Measurements from ENCODE around the gene ANAPC16.
A peak's percentile ranks its signal among the peaks of the same experiment; 100 is the strongest.

Gene ANAPC16

GRCh38 chr10:72257051-72257892 lies 41.5 kb downstream of the ANAPC16 start:
- no peak for TF ChIP-seq CTCF (conservative IDR thresholded peaks at IDR 0.05; ENCODE audit: control insufficient read depth, insufficient read depth, low read depth, low read length)
- no peak overlapping the region for H3K4me3 ChIP-seq (ENCODE audit: control insufficient read depth, low read depth, low read length)
- DNase-seq (ENCODE audit: low read depth), result peak; percentile 54

- TF ChIP-seq CTCF (conservative IDR thresholded peaks at IDR 0.05; ENCODE audit: control insufficient read depth, insufficient read depth, low read depth, low read length), result no peak
- DNase-seq (ENCODE audit: low read depth), result no peak
- no peak overlapping the region for H3K4me3 ChIP-seq (ENCODE audit: control insufficient read depth, low read depth, low read length)
These were observed 42.8 kb downstream of the ANAPC16 start for GRCh38 chr10:72258617-72259016.

- DNase-seq (ENCODE audit: low read depth), result peak; percentile 88
- no peak overlapping the region for H3K4me3 ChIP-seq (ENCODE audit: control insufficient read depth, low read depth, low read length)
These were observed 43.9 kb downstream of the ANAPC16 start for GRCh38 chr10:72259491-72260238.

GRCh38 chr10:72260239-72260975 lies 44.6 kb downstream of the ANAPC16 start:
- TF ChIP-seq CTCF (conservative IDR thresholded peaks at IDR 0.05; ENCODE audit: control insufficient read depth, insufficient read depth, low read depth, low read length), result no peak
- peak overlapping the region; percentile 52 for H3K4me3 ChIP-seq (ENCODE audit: control insufficient read depth, low read depth, low read length)
- peak; percentile 94 for DNase-seq (ENCODE audit: low read depth)

More at GRCh38 chr10:72259491-72260238, 43.9 kb downstream of the ANAPC16 start:
- TF ChIP-seq CTCF (conservative IDR thresholded peaks at IDR 0.05; ENCODE audit: control insufficient read depth, insufficient read depth, low read depth, low read length), result no peak

- DNase-seq (ENCODE audit: low read depth), result no peak
- H3K4me3 ChIP-seq (ENCODE audit: control insufficient read depth, low read depth, low read length), result peak overlapping the region; percentile 52
- no peak for TF ChIP-seq CTCF (conservative IDR thresholded peaks at IDR 0.05; ENCODE audit: control insufficient read depth, insufficient read depth, low read depth, low read length)
These were observed 45.4 kb downstream of the ANAPC16 start for GRCh38 chr10:72260976-72261783.

Data from fibroblast of mammary gland (primary cell).